ENCODE measurements around the gene ABLIM1. TPM values are rescaled to one million over a fixed set of nuclear protein-coding genes. Genes with fewer than 3 reads are reported as not detected.

Gene ABLIM1
- total and polyA plus RNA-seq, 2 of the 13 experiments (the other 11 are each of a cell fraction or from before 2014, with no cell fraction given) = 59.4 to 92.7 TPM

GRCh38 chr10:114616103-114616502 lies 42.0 kb downstream of the ABLIM1 start (continued):
- TF ChIP-seq ZNF672 (CRISPR knock-in tag; IDR thresholded peaks at IDR 0.05) (no peak), ZNF292 (CRISPR knock-in tag; IDR thresholded peaks at IDR 0.05; ENCODE audit: borderline replicate concordance, low read depth) (no peak), ZNF792 (CRISPR knock-in tag; IDR thresholded peaks at IDR 0.05) (no peak)

GRCh38 chr10:114615600-114616007 lies 42.5 kb downstream of the ABLIM1 start:
- peaks cover 33% of the 10 kb centered on the region for H3K4me1 ChIP-seq (ENCODE audit: insufficient read depth, low read length)
- H2AFZ ChIP-seq (ENCODE audit: low read length) = no peak overlapping the region
- H3K27ac ChIP-seq (ENCODE audit: extremely low read length, insufficient read depth, low read length) = no peak overlapping the region
- H3K79me2 ChIP-seq (ENCODE audit: insufficient read depth, low read length) = no peaks in the 10 kb centered on the region
- no peaks in the 10 kb centered on the region for H3K27me3 ChIP-seq (ENCODE audit: control insufficient read depth in 1 of 2, insufficient read depth in 2 of 2, low read length in 2 of 2)
- ATAC-seq (no peak), FAIRE-seq (no peak), DNase-seq (ENCODE audit: low spot score) (no peak)
- no peak for TF ChIP-seq ZBTB26 (CRISPR knock-in tag; IDR thresholded peaks at IDR 0.05; ENCODE audit: borderline replicate concordance)
- TF ChIP-seq, protein P1, sequence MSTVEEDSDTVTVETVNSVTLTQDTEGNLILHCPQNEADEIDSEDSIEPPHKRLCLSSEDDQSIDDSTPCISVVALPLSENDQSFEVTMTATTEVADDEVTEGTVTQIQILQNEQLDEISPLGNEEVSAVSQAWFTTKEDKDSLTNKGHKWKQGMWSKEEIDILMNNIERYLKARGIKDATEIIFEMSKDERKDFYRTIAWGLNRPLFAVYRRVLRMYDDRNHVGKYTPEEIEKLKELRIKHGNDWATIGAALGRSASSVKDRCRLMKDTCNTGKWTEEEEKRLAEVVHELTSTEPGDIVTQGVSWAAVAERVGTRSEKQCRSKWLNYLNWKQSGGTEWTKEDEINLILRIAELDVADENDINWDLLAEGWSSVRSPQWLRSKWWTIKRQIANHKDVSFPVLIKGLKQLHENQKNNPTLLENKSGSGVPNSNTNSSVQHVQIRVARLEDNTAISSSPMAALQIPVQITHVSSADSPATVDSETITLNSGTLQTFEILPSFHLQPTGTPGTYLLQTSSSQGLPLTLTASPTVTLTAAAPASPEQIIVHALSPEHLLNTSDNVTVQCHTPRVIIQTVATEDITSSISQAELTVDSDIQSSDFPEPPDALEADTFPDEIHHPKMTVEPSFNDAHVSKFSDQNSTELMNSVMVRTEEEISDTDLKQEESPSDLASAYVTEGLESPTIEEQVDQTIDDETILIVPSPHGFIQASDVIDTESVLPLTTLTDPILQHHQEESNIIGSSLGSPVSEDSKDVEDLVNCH (CRISPR knock-in tag; IDR thresholded peaks at IDR 0.05) = no peak
- no peak for TF ChIP-seq ZNF878 (CRISPR knock-in tag; IDR thresholded peaks at IDR 0.05)
- no peak for TF ChIP-seq MAF1 (CRISPR knock-in tag; IDR thresholded peaks at IDR 0.05; ENCODE audit: borderline replicate concordance)
- no peak for TF ChIP-seq ZNF720 (CRISPR knock-in tag; IDR thresholded peaks at IDR 0.05)
- TF ChIP-seq, protein P2, sequence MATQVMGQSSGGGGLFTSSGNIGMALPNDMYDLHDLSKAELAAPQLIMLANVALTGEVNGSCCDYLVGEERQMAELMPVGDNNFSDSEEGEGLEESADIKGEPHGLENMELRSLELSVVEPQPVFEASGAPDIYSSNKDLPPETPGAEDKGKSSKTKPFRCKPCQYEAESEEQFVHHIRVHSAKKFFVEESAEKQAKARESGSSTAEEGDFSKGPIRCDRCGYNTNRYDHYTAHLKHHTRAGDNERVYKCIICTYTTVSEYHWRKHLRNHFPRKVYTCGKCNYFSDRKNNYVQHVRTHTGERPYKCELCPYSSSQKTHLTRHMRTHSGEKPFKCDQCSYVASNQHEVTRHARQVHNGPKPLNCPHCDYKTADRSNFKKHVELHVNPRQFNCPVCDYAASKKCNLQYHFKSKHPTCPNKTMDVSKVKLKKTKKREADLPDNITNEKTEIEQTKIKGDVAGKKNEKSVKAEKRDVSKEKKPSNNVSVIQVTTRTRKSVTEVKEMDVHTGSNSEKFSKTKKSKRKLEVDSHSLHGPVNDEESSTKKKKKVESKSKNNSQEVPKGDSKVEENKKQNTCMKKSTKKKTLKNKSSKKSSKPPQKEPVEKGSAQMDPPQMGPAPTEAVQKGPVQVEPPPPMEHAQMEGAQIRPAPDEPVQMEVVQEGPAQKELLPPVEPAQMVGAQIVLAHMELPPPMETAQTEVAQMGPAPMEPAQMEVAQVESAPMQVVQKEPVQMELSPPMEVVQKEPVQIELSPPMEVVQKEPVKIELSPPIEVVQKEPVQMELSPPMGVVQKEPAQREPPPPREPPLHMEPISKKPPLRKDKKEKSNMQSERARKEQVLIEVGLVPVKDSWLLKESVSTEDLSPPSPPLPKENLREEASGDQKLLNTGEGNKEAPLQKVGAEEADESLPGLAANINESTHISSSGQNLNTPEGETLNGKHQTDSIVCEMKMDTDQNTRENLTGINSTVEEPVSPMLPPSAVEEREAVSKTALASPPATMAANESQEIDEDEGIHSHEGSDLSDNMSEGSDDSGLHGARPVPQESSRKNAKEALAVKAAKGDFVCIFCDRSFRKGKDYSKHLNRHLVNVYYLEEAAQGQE (IDR thresholded peaks at IDR 0.05; ENCODE audit: borderline replicate concordance in 1 of 2, low read depth in 1 of 2, low read length in 2 of 2) = no peak
- TF ChIP-seq ZNF335 (CRISPR knock-in tag; IDR thresholded peaks at IDR 0.05) = no peak
- TF ChIP-seq KLF11 (CRISPR knock-in tag; IDR thresholded peaks at IDR 0.05) = no peak
- 28% methylated on average over 1 of the region's 1 CpG for WGBS (ENCODE audit: low lambda C conversion rate)
- intact Hi-C loops (cut with micrococcal nuclease; ENCODE audit: unreplicated experiment) = no loop called here
- H4K20me1 ChIP-seq (ENCODE audit: insufficient read depth, low read length) = no peaks in the 10 kb centered on the region
- no peaks in the 10 kb centered on the region for H3K36me3 ChIP-seq (replicated peaks in 1 of 2; ENCODE audit: control insufficient read depth in 1 of 2, insufficient read depth in 2 of 2, low read length in 2 of 2)
- H3K9ac ChIP-seq (ENCODE audit: insufficient read depth, low read depth, low read length) = no peak overlapping the region
- H3K4me3 ChIP-seq (replicated peaks in 1 of 3; ENCODE audit: insufficient read depth in 1 of 3, low read depth in 2 of 3, low read length in 3 of 3) = no peak overlapping the region
- H3K4me2 ChIP-seq (ENCODE audit: low read depth, low read length) = no peak overlapping the region
- POLR2A ChIA-PET = interaction anchor here (1.6 kb wide), 1 partner anchor 16 kb away, joined by 4 read pairs; no protein-coding TSS in a partner anchor
- H3K9me3 ChIP-seq (ENCODE audit: low read length) = no peaks in the 10 kb centered on the region
- in situ Hi-C loops (cut with HindIII; ENCODE audit: extremely low pct_ligation_motif_present, low pct_unique_long_range_greater_than_20kb) = no loop called here
- CTCF ChIA-PET (ENCODE audit: low intra/inter-chr PET ratio, low total read pairs) = no interaction called here
- no TSS peak for BruUV-seq (replicated peaks)

All from HepG2 (cell line).